Mammary epithelial cell (primary cell): ENCODE data around the gene SEMA5A.

Experiments
- CTCF ChIP-seq, 2 donors: IDR thresholded peaks in 1 of 2; conservative IDR thresholded peaks in 1 of 2; 2 replicates each; pipeline ENCODE4 v1.5.1; 2011 to 2012; ENCODE audit warnings: inconsistent platforms in 2 of 2, low read length in 2 of 2, mild to moderate bottlenecking in 2 of 2, control low read depth in 1 of 2, low read depth in 1 of 2; ENCODE audit not compliant: insufficient read depth in 1 of 2; ENCODE audit errors: extremely low read depth in 1 of 2
- EZH2 ChIP-seq: IDR thresholded peaks from 2 replicates; pipeline ENCODE4 v1.6.1; 2012; ENCODE audit warnings: low read length, inconsistent platforms, borderline replicate concordance

GRCh38 chr5:9301200-9301599 lies 244.7 kb downstream of the SEMA5A start:
- TF ChIP-seq CTCF (conservative IDR thresholded peaks at IDR 0.05 in 1 of 2, IDR thresholded peaks at IDR 0.05 in 1 of 2; ENCODE audit: extremely low read depth in 1 of 2, insufficient read depth in 1 of 2, low read depth in 1 of 2, low read length in 2 of 2) = no peak
- no peak for TF ChIP-seq EZH2
